Erythroblast (primary cell): ENCODE measurements around the gene SLC12A9.
A peak's percentile ranks its signal among the peaks of the same experiment; 100 is the strongest.

Experiments
- DNase-seq, 2 experiments: peaks; one replicate each; lab custom pipeline; 2025; lab: John Stamatoyannopoulos, UW
- GATA1 ChIP-seq: IDR thresholded peaks from 2 replicates; pipeline ENCODE4 v1.6.1; 2011; ENCODE audit warnings: low read depth, mild to moderate bottlenecking, control low read depth, low read length, moderate library complexity
- POLR2A ChIP-seq: IDR thresholded peaks from 2 replicates; pipeline ENCODE4 v1.6.1; 2011; ENCODE audit warnings: mild to moderate bottlenecking, low read length

The SLC12A9 gene

DNA sequence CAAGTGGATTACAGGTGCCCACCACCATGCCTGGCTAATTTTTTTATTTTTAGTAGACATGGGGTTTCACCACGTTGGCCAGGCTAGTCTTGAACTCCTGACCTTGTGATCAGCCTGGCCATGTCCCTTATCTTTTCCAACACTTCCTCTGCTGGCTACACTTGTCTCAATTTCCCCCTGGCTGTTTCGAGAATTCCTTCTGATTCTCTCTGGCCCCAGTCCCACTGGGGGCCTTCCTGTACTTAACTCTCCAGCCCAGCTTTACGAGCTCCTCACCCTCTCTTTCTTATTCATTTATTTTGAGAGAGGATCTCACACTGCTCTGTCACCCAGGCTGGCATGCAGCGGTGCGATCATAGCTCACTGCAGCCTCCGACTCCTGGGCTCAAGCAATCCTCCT lies 33.7 kb upstream of the SLC12A9 start:
- DNase-seq, result no peak
- no peak for TF ChIP-seq POLR2A

DNA sequence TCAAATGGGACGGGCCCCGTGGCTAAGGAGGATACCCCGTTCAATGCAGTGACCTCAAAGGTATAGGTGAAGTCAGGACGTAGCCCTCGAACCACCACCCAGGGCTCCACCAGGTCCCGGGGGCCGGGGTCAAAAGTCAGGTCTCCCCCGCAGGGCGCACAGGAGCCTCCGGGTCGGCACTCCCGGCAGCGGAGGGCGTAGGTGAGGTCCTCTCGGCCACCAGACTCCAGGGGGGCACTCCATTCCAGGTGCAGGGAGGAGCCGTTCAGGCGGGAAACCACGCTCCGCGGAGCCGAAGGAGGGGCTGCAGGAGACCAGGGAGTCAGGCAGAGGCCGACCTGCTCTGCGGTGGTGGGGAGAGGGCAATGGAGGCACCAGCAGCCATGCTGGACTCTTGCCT lies 32.9 kb upstream of the SLC12A9 start:
- no peak for DNase-seq
- TF ChIP-seq GATA1 (no peak), POLR2A (no peak)

DNA sequence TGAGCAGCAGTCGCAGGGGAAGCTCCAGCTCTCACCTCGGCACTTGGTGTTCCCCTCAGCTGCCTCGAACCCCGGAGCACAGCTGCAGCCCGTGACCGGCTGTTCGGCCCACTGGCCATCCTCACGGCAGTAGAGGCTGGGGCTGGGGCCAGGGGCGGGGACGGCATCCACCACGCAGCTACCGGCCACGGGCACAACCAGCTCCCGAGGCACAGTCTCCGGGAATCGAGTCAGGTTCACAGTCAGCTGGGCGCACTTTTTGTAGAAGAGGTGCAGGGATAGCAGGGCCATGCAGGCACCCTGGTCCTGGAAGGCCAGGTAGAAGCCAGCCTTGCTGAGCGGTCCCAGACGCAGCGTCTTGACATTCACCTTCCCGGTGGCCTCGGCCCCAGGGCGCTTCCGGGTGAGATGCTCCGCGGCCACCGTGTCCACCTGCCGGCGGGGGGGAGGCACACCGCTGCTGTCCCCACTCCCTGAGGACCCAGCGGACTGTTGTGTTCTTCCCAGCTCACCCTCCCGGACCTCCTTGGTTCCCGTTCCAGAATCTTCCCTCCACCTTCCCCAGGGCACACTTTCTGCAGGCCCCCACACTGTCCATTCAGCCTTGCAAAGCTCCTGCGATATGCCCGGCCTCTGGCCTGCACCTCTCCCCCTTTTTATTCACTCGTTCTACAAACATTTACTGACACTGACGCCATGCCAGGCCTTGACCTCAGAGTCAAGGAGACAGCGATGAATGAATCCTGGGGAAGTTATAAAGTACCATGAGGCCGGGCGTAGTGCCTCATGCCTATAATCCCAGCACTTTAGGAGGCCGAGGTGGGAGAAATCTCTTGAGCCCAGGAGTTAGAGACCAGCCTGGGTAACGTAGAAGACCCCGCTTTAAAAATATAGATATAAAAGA lies 30.0 kb upstream of the SLC12A9 start:
- no peak for DNase-seq
- TF ChIP-seq POLR2A (no peak), GATA1 (no peak)

DNA sequence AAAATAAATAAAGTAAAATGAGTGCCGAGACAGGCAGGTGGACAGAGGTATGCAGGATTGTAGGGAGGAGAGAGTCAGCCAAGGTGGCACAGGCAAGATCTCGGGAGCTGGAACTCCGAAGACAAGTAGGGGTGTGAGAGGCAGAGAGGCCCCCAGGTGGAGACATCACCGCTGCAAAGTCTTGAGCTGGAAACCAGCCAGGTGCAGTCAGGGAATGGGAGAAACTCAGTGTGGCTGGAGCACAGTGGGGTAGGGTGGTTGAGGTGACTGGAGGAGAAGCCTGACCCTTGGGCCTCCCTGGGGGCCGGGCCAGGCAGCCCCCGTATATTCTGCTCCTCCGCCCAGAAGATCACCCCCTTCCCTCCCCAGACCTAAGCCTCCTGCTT lies 29.4 kb upstream of the SLC12A9 start:
- no peak for TF ChIP-seq POLR2A
- TF ChIP-seq GATA1, result no peak
- DNase-seq, result no peak

DNA sequence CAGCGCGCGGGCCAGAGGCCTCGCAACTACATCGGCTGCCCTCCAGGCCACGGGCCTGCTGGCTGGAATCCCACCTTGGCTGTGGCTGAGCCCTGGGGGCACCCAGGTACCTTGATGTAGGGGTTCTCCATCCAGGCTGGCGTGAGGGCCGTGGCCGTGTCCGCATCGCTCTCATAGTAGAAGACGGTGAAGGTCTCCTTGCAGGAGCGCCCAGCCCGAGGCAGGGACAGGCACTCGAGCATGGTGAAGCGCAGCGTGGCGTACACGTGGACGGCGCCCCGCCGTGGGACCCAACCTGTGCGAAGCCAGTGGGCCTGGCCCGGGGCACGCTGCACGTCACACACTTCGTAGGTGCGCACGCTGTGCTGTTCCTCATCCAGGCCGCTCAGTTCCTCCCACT lies 29.0 kb upstream of the SLC12A9 start:
- no peak for DNase-seq
- TF ChIP-seq POLR2A, result no peak
- no peak for TF ChIP-seq GATA1

DNA sequence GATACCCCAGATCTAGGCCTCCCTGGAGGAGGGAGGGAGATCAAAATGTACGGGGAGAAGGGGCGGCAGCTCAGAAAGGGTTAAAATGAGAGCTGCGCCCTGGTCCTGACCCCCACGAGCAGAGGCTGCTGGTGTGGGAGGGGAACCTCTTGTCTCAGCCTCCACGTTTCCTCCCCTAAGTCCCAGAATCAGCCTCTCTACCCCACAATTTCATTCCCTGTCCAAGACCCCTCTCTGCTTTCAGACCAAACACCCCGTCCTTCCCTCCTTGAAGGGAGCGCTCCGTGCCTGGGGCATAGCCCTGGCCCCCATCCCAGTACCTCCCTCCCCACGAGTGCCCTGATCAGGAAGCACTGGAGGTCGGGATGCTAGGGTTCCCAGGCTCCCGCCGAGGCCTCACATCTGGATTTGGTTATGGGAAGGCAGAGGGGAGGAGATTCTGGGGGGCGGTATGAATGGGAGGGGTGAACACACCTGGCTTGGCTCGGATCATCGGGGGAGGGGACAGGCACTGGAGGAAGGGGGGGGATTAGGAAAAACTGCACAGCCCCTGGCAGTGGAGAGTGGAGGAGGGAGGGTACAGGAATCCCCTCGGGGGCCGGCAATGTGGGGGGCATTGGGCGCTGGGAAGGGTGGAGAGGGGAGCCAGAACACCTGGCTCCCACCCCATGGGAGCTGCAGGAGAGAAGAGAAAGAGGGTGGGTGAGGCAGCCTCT lies 27.9 kb upstream of the SLC12A9 start:
- DNase-seq, result no peak
- no peak for TF ChIP-seq GATA1
- TF ChIP-seq POLR2A, result no peak

DNA sequence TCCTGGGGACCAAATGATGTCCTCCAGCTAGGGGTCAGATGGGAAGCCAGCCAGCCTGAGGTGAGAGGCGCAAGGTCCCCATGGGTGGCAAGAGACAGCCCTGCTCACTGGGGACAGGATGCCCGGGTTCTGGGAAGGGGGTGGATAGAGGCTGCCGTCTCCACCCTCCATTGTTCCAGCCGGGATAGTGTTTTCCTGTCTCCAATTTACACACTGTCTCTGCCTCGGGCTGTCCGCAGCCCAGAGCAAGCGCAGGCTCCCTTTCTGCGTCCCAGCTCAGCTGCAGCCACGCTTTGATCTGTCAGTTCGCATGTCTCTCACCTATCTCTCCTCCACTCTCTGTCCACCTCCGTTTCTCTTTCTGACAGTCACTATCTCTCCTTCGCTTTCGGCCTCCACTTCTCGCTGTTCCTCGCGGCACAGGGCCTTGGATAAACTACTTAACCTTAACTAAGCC lies 27.3 kb upstream of the SLC12A9 start:
- TF ChIP-seq GATA1, result no peak
- TF ChIP-seq POLR2A, result no peak
- DNase-seq, result no peak

DNA sequence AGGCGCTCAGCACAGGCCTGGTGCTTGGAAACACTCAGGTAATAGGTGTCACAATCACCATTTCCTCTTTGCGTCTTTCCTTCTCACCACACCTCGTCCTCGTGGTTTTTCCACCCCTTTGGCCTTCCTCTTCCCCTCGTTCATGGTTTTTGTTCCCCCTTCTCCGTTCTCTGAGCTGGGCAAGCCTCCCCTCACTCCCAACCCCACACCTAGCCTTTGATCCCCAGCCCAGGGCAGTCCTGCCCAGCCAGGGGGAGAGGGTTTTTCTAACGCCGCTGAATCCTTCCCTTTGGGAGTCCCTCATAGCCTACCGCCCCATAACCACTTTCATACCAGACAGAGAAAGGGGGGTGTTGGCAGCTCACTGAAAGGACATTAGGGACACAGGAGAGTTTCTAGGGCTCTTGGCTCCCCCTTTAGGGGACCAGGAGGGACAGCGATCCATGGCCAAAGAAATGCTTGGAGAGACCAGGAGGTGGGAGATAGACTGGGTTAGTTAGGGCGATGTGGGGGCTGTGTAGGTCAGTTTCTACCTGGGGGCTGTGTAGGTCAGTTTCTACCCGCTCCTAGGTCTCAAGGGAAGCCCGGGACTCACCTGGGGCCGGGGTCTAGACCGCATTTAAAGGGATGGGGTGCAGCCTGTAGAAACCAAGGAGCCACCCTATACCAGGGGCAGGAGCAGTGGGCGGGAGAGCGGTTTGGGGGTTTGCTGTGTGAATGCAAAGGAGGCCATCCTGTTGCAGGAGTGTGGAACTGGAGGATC lies 26.6 kb upstream of the SLC12A9 start:
- peak; percentile 31 to 41 for DNase-seq
- no peak for TF ChIP-seq POLR2A
- TF ChIP-seq GATA1, result no peak

DNA sequence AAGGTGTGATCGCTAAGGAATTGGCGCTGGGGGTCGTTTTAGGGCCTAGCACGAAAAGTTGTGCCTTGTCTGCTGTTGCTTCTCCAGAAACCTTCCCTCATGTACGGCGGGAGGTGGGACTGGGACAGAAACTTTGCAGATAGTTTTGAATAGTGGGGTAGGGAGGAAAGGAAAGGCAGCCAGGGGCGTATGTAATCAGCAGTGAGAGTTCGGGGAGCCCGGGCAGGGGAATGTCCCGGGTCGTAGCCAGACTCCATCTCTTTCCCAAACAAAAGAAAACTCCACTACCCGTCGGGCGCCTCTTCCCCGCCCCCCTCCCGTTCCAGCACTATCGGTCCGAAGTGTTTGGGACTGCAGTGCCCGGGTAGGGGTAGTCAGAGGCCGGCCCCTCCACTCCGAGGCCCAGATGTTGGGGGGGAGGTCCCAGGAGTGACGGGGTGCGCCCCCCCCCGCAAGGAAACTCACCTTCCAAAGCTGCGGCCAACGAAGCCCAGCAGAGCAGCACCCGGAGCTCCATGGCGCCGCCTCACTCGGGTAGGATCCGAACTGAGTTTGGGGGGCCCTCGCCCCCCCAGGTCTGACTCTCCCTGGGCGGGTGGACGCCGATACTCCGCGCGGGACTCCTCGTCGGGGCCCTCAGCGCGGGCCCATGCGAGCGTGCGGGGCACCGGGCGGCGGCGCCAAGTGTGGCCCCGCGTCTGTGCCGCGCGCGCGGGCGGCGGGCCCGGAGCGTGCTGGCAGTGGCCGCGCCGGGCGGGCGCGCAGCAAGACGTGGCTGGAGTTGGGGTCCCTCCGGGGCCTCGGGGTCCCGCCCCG lies 25.8 kb upstream of the SLC12A9 start:
- DNase-seq, result peak; percentile 57 to 61
- no peak for TF ChIP-seq POLR2A

DNA sequence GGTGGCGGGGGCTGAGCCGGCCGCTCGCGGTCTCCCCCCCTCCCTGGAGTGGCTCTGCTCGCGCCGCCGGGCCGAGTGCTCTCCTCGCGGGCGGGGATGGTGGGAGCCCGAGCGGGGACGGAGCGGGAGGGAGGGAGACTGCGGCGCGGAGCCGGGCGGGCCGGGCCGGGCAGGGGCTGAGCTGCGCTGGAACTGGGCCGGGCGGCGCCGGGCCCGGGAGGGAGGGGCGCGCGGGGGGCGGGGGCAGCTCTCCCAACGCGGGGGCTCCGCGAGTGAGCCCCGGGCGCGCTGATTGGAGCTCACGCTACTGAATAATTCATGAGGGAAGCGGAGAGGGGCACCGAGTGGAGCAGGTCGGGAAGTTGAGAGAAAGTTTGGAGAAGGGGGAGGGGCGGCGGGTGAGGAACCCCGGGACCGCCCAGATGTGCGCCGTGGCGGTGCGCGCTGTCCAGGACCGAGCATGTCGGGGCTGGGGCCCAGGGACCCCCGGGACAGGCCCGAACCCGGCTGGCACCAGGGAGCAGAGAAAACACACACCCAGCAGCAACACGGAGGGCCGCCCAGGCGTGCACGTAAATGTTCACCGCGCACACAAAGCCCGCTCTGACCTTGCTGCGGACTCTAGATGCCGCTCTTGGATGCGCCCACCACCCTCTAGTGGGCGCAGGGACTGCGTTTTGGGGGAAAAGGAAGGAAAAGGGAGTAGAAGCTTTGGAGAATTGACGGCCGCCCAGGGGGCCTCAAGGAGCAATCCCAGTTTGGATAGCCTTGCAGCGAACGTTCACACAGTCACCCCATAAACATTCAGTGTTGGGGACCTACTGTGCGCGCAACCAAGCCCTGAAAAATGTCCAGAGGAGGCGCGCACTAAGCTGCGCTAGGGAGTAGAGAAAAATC lies 24.9 kb upstream of the SLC12A9 start, which contains the start of gene EPHB4:
Gene EPHB4, minus strand, starts transcription at position 194 of the 897 bp plus-strand sequence. CDS start 493 bp downstream, outside the sequence.
- TF ChIP-seq POLR2A (peak; percentile 23), GATA1 (no peak)
- peak; percentile 61 to 70 for DNase-seq

DNA sequence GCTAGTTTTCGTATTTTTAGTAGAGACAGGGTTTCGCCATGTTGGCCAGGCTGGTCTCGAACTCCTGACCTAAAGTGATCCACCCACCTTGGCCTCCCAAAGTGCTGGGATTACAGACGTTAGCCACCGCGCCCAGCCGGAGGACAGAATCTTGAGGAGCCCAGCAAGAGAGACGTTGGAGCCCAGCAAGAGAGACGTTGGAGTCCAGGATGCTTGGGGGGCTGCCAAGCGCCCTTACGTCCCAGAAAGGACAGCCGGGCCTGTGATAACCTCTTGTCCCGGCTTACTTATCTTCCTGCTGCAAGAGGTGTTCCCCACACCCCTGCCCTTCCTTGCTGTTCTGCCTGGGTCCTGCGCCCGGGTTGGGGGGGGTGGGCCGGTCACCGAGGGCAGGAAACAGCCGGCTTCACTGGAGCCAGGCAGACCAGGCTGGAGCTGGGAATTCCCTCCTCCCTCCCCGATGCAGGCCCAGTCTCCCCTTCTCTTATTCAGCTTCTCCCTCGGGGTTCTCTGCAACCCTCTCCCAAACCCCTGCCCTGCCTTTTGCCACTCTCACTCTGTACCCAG lies 23.3 kb upstream of the SLC12A9 start:
- peak; percentile 55 to 82 for DNase-seq
- TF ChIP-seq POLR2A (no peak), GATA1 (no peak)

DNA sequence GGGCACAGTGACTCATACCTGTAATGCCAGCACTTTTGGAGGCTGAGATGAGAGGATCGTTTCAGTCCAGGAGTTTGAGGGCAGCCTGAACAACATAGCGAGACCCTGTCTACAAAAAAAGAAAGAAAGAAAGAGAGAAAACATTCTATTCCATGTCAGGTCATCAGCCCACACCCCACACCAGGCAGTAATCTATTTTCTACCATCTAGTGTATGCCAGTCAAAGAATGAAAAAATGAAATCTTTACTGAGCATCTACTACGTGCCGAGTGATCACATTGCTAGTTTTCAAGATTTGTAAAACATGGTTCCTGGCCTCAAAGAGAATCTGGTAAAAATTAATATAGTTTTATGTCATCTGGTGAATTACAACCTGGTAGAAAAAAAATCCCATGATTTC lies 22.1 kb upstream of the SLC12A9 start:
- DNase-seq, result no peak
- TF ChIP-seq POLR2A (no peak), GATA1 (no peak)
